B cell (primary cell): ENCODE measurements around the gene TRPV2. TPM values are rescaled to one million over a fixed set of nuclear protein-coding genes. Genes with fewer than 3 reads are reported as not detected.

ENCODE experiments used
- ATAC-seq: fragments of 200-7000 bp; cut with Tn5 transposase; one replicate; pipeline ENCODE4 v1.10.0; 2021; ENCODE audit warnings: low read depth, mild to moderate bottlenecking, moderate number of reproducible peaks, moderate library complexity
- CTCF ChIA-PET: fragments of 350-600 bp; sonication (Branson Sonifier 250); formaldehyde crosslinking; loops from one replicate; lab custom pipeline; 2021; ENCODE audit warnings: antibody characterized with exemption, inconsistent platforms; lab: Charles Lee
- POLR2A ChIA-PET: fragments of 350-600 bp; sonication (Branson Sonifier 250); formaldehyde crosslinking; loops from one replicate; lab custom pipeline; 2021; ENCODE audit warnings: antibody characterized with exemption; lab: Charles Lee
- DNase-seq: peaks from one replicate; pipeline ENCODE4 v3.0.0; 2013
- H2AFZ ChIP-seq: 2 replicates; pipeline ENCODE4 v1.6.1; 2012; ENCODE audit warnings: mild to moderate bottlenecking, low read depth, low read length; ENCODE audit not compliant: insufficient read depth, poor library complexity, severe bottlenecking
- H3K27ac ChIP-seq, 2 donors: 1 replicate in 1 of 2; 2 replicates in 1 of 2; pipeline ENCODE4 v1.5.1; 2012 to 2013; ENCODE audit warnings: low read length in 2 of 2, mild to moderate bottlenecking in 2 of 2, moderate library complexity in 1 of 2
- H3K27me3 ChIP-seq, 4 experiments: fragments of 200-600 bp in 1 of 4; sonication (generic) in 1 of 4; replicated peaks in 1 of 4; 1 replicate in 2 of 4; 2 replicates in 2 of 4; pipeline versions ENCODE4 v1.6.1 to v1.7.0; 2013 to 2016; ENCODE audit warnings: low read length in 3 of 4, mild to moderate bottlenecking in 2 of 4, mixed read lengths in 1 of 4, moderate library complexity in 1 of 4; ENCODE audit not compliant: insufficient read depth in 4 of 4, control insufficient read depth in 3 of 4; ENCODE audit errors: control extremely low read depth in 1 of 4
- H3K36me3 ChIP-seq, 2 experiments: replicated peaks in 1 of 2; 1 replicate in 1 of 2; 2 replicates in 1 of 2; pipeline versions ENCODE4 v1.6.1 to v1.7.1; 2013; ENCODE audit warnings: low read length in 1 of 2; ENCODE audit not compliant: insufficient read depth in 2 of 2, control insufficient read depth in 1 of 2; ENCODE audit errors: control extremely low read depth in 1 of 2, extremely low read depth in 1 of 2
- H3K4me1 ChIP-seq, 2 donors: fragments of 200-600 bp in 1 of 2; sonication (generic) in 1 of 2; 1 replicate in 1 of 2; 2 replicates in 1 of 2; pipeline versions ENCODE4 v1.5.1 to v1.6.1; 2013 to 2017; ENCODE audit warnings: low read length in 2 of 2; ENCODE audit not compliant: control insufficient read depth in 2 of 2, insufficient read depth in 2 of 2
- H3K4me2 ChIP-seq: replicated peaks from 2 replicates; pipeline ENCODE3; 2012; ENCODE audit warnings: mild to moderate bottlenecking, low read depth, low read length; ENCODE audit not compliant: poor library complexity, severe bottlenecking
- H3K4me3 ChIP-seq, 5 experiments: fragments of 200-600 bp in 1 of 5; sonication (generic) in 1 of 5; 1 replicate in 3 of 5; 2 replicates in 2 of 5; pipeline versions ENCODE4 v1.5.1 to v1.7.0; 2011 to 2016; ENCODE audit warnings: low read length in 4 of 5, mild to moderate bottlenecking in 4 of 5, low read depth in 2 of 5, control low read depth in 1 of 5, moderate library complexity in 1 of 5; ENCODE audit not compliant: insufficient read depth in 1 of 5; ENCODE audit errors: control extremely low read depth in 1 of 5, extremely low read depth in 1 of 5
- H3K79me2 ChIP-seq: fragments of 200-600 bp; sonication (generic); one replicate; pipeline ENCODE4 v1.6.0; 2016; ENCODE audit warnings: low read length; ENCODE audit not compliant: control insufficient read depth, insufficient read depth
- H3K9ac ChIP-seq: fragments of 200-600 bp; sonication (generic); 2 replicates; pipeline ENCODE4 v1.6.1; 2017; ENCODE audit warnings: mild to moderate bottlenecking, low read length, moderate library complexity
- H3K9me3 ChIP-seq, 3 donors: one replicate each; pipeline versions ENCODE4 v1.6.1 to v1.7.1; 2013; ENCODE audit warnings: low read length in 2 of 3; ENCODE audit not compliant: control insufficient read depth in 2 of 3, insufficient read depth in 1 of 3; ENCODE audit errors: control extremely low read depth in 1 of 3
- H4K20me1 ChIP-seq: 2 replicates; pipeline ENCODE4 v1.6.0; 2012; ENCODE audit warnings: mild to moderate bottlenecking, low read length; ENCODE audit not compliant: insufficient read depth, control insufficient read depth, poor library complexity, severe bottlenecking
- H3K27ac Mint-ChIP-seq: one replicate; pipeline ENCODE4 v1.8.0; 2021; ENCODE audit warnings: mixed read lengths
- H3K27me3 Mint-ChIP-seq: one replicate; pipeline ENCODE4 v1.8.0; 2021; ENCODE audit warnings: mixed read lengths
- H3K4me1 Mint-ChIP-seq: one replicate; pipeline ENCODE4 v1.8.0; 2021; ENCODE audit warnings: mixed read lengths
- H3K4me3 Mint-ChIP-seq: one replicate; pipeline ENCODE4 v1.8.0; 2021; ENCODE audit warnings: mixed read lengths
- H3K9me3 Mint-ChIP-seq: one replicate; pipeline ENCODE4 v1.8.0; 2022; ENCODE audit warnings: mixed read lengths; ENCODE audit not compliant: insufficient read depth
- CTCF ChIP-seq: fragments of 200-600 bp; IDR thresholded peaks from one replicate; pipeline ENCODE4 v1.8.0; 2022; ENCODE audit warnings: antibody characterized with exemption, mild to moderate bottlenecking
- EZH2 ChIP-seq: IDR thresholded peaks from 2 replicates; pipeline ENCODE4 v1.6.1; 2012; ENCODE audit warnings: borderline replicate concordance, low read depth, mild to moderate bottlenecking, moderate library complexity, low read length; ENCODE audit not compliant: insufficient read depth, poor library complexity, severe bottlenecking
- WGBS: methylation state at CpG from one replicate; pipeline ENCODE4 v1.1.5; 2013; ENCODE audit warnings: missing lambda C conversion rate; ENCODE audit not compliant: insufficient coverage; 5-methylcytosine and 5-hydroxymethylcytosine counted together
- intact Hi-C: fragments of 100-400 bp; cut with micrococcal nuclease; formaldehyde crosslinking; loops from one replicate; pipeline ENCODE4 v1.10.0; 2022
- polyA plus RNA-seq: library from polyadenylated mRNA; depleted of rRNA; stranded (reverse); fragments of >200 nt; gene quantifications from 2 replicates; pipeline ENCODE4 v1.2.3, GENCODE V29; 2012
- total RNA-seq, 2 donors: library from RNA; stranded (reverse); fragments of 120-200 nt in 1 of 2; gene quantifications; 1 replicate in 1 of 2; 2 replicates in 1 of 2; pipeline versions ENCODE4 v1.2.3 to v1.2.4, GENCODE V29; 2013 to 2022

The TRPV2 gene
- total and polyA plus RNA-seq, 2 donors (not counting 1 experiment from before 2014, with no cell fraction given), result 58.6 to 89.0 TPM

GRCh38 chr17:16464303-16465051, 49.1 kb downstream of the TRPV2 start:
- TF ChIP-seq CTCF (no peak), EZH2 (no peak)
- no peak overlapping the region for H3K4me3 ChIP-seq
- Mint-ChIP-seq H3K9me3 (no peaks in the 10 kb centered on the region), H3K27ac (no peak overlapping the region), H3K27me3 (no peaks in the 10 kb centered on the region), H3K4me3 (no peak overlapping the region), H3K4me1 (no peaks in the 10 kb centered on the region)
- H3K4me2 ChIP-seq, result no peak overlapping the region
- CTCF ChIA-PET, result interaction anchor here (0.5 to 1.0 kb wide), 2 partner anchors 13 to 79 kb away, joined by 3 to 4 read pairs; no protein-coding TSS in a partner anchor
- H3K9ac ChIP-seq, result no peak overlapping the region
- ATAC-seq, result no peak
- H3K27ac ChIP-seq, result no peak overlapping the region
- 89% methylated on average over 12 of the region's 12 CpGs for WGBS
- H3K4me1 ChIP-seq, result no peaks in the 10 kb centered on the region
- intact Hi-C loops, result no loop called here
- no peaks in the 10 kb centered on the region for H3K27me3 ChIP-seq
- no peaks in the 10 kb centered on the region for H4K20me1 ChIP-seq
- H3K9me3 ChIP-seq, result no peaks in the 10 kb centered on the region
- H3K36me3 ChIP-seq, result no peaks in the 10 kb centered on the region
- H3K79me2 ChIP-seq, result no peaks in the 10 kb centered on the region
- POLR2A ChIA-PET, result no interaction called here
- DNase-seq, result no peak
- no peak overlapping the region for H2AFZ ChIP-seq

GRCh38 chr17:16465052-16465312, 49.6 kb downstream of the TRPV2 start:
- no peaks in the 10 kb centered on the region for H4K20me1 ChIP-seq
- no peaks in the 10 kb centered on the region for H3K27me3 Mint-ChIP-seq
- WGBS, result 97% methylated on average over 3 of the region's 3 CpGs
- no peaks in the 10 kb centered on the region for H3K36me3 ChIP-seq
- TF ChIP-seq CTCF (no peak), EZH2 (no peak)
- DNase-seq, result no peak
- H3K27ac ChIP-seq, result no peak overlapping the region
- CTCF ChIA-PET, result interaction anchor here (1.0 kb wide), 1 partner anchor 14 kb away, joined by 3 read pairs; no protein-coding TSS in a partner anchor
- no peaks in the 10 kb centered on the region for H3K4me1 Mint-ChIP-seq
- no peak overlapping the region for H3K27ac Mint-ChIP-seq
- H3K9me3 ChIP-seq, result no peaks in the 10 kb centered on the region
- H2AFZ ChIP-seq, result no peak overlapping the region
- H3K4me3 Mint-ChIP-seq, result no peak overlapping the region
- intact Hi-C loops, result no loop called here
- no peak overlapping the region for H3K4me2 ChIP-seq
- H3K79me2 ChIP-seq, result no peaks in the 10 kb centered on the region
- no peaks in the 10 kb centered on the region for H3K9me3 Mint-ChIP-seq
- ATAC-seq, result no peak
- no peak overlapping the region for H3K4me3 ChIP-seq
- no peaks in the 10 kb centered on the region for H3K27me3 ChIP-seq
- no peak overlapping the region for H3K9ac ChIP-seq
- H3K4me1 ChIP-seq, result no peaks in the 10 kb centered on the region
- POLR2A ChIA-PET, result no interaction called here
